Ammon's horn (tissue), 1 donor: ENCODE measurements around the gene DGKG.

Experiments used
- DNase-seq: peaks from one replicate; pipeline ENCODE4 v3.0.0-alpha.2; 2016; ENCODE audit warnings: low spot score

DGKG gene

DNA sequence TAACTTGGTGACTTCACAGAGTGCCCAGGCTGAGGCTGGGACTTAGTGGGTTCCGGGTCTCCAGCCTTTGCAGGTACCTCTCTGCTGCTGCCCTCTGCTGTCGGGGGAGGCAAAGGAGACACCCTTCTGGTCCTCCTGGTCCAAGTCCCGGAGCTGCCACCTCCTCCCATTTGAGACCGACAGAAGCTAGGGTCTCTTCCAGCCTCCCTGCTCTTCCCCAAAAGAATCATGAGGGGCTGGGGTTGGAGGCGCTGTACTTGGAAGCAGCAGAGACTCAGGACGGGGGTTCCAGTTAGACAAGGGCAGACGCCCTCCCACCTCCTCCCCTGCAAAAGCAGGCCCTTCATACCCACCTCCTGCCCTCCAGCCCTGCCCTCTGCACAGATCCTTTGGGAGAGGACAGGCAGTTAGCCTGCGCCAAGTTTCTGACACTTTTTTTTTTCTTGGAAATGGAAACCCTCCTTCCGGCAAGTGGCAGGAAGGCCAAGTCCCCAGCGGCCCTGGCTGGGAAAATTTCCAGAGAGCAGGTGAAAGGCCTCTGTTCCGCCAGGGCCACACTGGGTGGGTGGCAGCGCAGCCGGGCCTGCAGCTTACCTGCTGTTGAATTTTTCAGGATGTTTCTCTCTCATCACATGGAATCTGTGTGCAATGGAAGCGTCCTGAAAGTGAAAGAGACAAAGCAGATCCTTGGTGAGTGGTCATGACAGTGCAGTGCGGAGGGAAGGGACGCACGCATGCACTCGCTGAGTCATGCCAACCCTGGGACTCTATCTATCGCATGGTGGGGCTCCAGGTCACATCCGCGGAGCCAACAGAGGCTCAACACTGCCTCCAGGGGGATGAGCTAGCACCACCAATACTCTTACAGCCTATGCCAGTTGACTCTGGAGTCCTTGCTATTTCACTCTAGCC lies 119.9 kb downstream of the DGKG start:
- peak; percentile 90 for DNase-seq

- peak; percentile 58 for DNase-seq
Observed at GRCh38 chr3:186239321-186239720, 122.7 kb downstream of the DGKG start.

- DNase-seq: no peak
Observed at GRCh38 chr3:186237915-186238314, 124.1 kb downstream of the DGKG start.

- DNase-seq: no peak
Observed at GRCh38 chr3:186236357-186237020, 125.5 kb downstream of the DGKG start.

DNA sequence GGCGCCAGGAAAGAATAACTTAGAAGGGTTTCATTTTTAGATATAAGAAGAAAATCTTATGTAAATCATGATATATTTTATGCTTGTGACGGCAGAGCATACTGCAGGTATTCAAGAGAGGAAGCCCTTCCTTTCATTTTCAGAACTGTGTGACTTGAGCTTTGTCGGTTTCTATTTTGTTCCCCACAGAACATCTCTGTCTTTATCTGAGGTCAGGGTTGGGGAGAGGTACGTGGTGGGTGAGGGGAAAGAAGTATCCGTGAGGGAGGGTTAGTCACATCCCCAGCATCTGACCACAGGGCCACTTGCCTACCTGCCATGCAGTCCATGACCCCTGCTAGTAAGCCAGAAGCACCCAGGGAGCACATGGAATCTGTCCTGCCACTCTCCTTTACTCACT lies 126.5 kb downstream of the DGKG start:
- no peak for DNase-seq

DNA sequence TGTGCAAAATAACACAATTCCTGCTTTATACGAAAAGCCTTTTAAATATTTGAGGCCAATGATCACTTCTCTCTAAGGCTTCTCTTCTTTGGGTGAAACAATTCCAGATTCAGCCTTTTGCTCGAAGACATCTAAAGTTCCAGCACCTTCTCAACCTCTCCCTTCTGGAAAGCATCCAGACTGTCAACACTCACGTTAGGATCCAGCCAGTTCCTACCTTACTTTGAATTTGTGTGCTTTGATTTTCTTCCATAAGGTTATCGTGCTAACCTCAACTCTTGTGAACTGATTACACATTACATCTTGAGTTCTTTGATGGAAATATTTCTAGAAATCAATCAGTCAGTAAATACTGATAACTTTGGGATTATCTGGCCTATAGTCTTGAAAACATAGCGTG lies 127.9 kb downstream of the DGKG start:
- DNase-seq: no peak

- DNase-seq: no peak
Observed at GRCh38 chr3:186226482-186226881, 135.6 kb downstream of the DGKG start.

GRCh38 chr3:186225603-186226002 lies 136.4 kb downstream of the DGKG start:
- DNase-seq: no peak

DNA sequence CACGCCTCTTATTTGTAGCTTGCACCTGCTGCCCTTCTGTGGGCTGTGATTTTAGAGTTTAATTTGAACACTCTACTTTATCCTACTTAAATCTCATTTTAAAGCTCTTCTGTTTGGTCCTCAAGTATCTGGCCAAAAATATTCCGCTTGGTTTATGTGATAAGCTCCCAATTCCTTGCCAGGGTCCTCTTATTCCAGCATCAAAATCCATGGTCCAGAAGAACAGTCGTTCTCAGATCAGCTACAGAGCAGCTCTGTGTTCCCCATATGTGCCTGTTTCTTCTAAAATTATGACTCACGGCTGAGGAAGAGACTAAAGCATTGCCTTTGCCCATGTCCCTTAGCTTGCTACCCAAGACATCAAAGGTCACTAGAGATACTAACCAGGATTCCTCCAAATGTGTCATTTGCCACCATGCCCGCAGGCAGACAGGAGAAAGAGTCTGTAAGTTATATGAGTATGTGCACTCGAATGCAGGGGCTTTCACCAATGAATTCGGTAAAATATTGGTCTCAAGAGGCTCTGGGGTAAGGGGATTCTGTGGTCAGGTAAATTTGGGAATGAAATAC lies 137.9 kb downstream of the DGKG start:
- DNase-seq: no peak

DNA sequence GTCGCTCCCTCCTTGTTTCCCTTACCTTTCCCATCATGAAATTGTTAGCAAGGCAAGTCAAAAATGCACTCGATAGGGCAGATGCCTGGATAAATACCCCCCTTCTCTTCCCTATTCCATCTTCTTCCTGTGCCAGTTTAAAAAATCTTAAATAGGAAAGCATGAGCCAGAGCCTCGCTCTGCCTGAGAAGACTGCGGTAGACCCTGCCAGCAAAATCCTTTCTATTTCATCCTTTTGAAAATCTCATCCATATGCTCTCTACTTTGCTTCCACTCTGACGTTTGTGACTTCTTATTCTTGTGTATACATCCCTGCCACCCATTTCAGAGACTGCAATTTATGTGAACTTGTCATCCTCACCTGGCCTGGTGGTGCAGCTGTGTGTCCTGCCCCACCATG lies 138.6 kb downstream of the DGKG start:
- DNase-seq: no peak

DNA sequence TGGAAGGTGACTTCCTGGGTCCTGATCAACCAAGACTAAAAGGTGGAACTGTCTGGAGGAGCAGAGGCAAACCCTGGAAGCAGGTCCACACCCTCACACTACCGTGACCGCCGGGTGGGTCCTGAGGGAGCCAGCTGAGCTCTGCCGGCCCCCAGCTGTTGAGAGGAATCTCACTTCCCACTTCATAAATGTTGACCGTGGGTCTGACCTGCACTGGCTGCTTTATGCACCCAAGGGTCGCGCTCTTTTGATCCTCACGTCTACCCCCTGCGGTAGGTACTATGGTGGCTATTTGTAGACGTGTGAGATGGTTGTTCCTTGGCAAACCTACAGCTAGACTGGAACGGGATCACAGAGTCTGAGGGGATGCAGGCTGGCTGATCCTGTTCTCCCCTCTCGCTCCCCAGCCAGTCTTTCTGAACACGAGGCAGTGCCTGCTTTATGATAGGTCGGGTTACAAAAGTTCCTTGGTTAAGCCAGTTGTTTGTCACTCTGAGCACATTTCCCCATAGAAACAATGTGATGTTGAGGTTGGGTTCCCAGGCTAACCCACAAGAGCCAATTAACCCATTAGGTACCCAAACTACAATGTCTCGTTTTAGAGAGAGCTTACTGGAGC lies 140.2 kb downstream of the DGKG start:
- no peak for DNase-seq

- peak; percentile 85 for DNase-seq
Observed at GRCh38 chr3:186220911-186221645, 141.0 kb downstream of the DGKG start.

GRCh38 chr3:186220365-186220764 lies 141.7 kb downstream of the DGKG start:
- no peak for DNase-seq

DNA sequence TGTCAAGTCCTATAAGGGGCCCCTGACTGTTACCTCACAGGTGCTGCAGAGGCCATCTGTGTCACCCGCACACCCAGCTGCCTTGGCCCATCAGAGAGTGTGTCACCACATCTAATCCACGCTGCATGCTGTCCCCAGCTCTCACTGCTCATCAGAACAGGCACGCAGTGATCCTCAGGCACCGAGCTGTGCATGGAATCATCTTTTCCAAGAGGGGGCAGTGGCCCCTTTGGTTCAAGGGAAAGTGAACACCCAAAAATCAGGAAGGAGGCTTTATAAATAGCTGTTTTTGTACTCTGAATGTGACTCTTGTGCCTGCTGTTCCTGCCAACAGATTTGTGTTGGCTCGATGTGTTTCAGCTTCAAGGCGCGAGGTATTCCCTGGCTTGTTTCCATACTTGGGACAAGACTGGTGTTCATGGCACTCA lies 142.8 kb downstream of the DGKG start:
- DNase-seq: peak; percentile 67

GRCh38 chr3:186218421-186218820 lies 143.6 kb downstream of the DGKG start:
- DNase-seq: no peak

GRCh38 chr3:186217820-186218164 lies 144.2 kb downstream of the DGKG start:
- DNase-seq: no peak

- DNase-seq: no peak
Observed at GRCh38 chr3:186216900-186217819, 144.9 kb downstream of the DGKG start.

DNA sequence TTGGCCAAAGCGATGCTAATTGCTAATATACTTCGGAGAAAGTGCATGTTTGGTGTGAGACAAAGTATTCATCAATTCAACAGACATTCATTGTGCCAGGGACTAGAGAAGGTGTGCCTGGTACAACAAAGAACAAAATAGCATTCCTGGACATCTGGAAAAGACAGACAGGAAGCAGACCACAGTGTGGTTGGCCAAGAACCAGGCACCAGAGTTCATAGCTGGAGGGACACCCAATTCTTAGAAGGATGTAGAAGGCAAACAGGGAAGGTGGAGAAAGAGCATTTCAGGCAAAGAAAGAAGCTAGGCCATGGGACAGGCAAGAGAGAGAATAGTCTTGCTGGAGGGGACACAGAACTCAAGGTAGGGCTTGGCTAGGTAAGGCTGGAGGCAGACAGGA lies 147.4 kb downstream of the DGKG start:
- no peak for DNase-seq

DNA sequence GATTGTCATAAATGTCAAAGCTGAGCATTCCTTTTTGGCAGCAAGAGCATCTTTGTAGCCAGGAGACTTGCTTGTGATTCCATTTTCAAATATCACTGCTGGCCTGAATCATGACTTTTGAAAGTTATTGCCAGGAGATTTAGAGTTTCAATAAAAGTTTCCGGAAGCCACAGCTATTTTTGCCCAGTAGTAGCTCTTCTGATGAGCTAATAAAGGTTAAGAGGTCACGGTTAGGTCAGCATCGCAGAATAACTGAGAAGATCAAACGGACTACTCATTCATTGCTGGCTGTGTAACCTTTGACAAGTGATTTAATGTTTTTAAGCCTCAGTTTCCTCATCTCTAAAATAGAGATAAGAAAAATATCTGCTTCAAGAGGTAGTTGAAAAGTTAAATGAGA lies 148.1 kb downstream of the DGKG start:
- DNase-seq: no peak

DNA sequence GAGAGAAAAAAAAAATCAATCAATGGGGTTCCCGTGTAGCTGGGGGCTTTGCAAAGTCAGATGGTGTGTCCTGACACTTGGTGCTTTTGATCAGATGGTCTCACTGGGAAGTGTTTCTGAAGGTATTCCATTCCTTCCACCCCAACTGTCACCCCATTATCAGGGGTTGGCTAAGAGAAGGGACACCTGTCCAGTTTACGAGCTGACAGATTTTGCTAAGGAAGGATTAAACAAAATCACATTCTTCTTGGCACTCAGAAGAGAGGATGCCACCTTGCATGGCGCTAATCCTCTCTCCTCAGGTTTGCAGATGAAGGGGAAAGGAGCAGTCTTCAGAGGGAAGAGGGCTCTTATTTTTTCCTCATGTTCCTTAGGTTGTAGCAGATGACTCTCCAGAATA lies 149.4 kb downstream of the DGKG start:
- no peak for DNase-seq
